ENCODE results near the gene PAPOLB. TPM values are rescaled to one million over a fixed set of nuclear protein-coding genes. Genes with fewer than 3 reads are reported as not detected.

Gene PAPOLB
- total and polyA plus RNA-seq, 2 of the 4 experiments (the other 2 are of a cell fraction) = under 0.01 TPM; not detected in 1

GRCh38 chr7:4849390-4849789, 12.4 kb downstream of the PAPOLB start:
- no peak overlapping the region for H4K8ac ChIP-seq (ENCODE audit: low read depth in 2 of 2, low read length in 2 of 2)
- H3K79me1 ChIP-seq (ENCODE audit: low read depth in 1 of 2, low read length in 2 of 2) = no peaks in the 10 kb centered on the region
- H3K9me3 ChIP-seq (ENCODE audit: control insufficient read depth, insufficient read depth, low read length) = peaks cover 4% of the 10 kb centered on the region
- no peak overlapping the region for H2AK9ac ChIP-seq (replicated peaks; ENCODE audit: low read depth, low read length, poor library complexity)
- H3K56ac ChIP-seq (ENCODE audit: extremely low read depth, insufficient read depth, low read length) = no peak overlapping the region
- no peak overlapping the region for H3K4me3 ChIP-seq (ENCODE audit: insufficient read depth, low read depth, low read length)
- H4K20me1 ChIP-seq (ENCODE audit: insufficient read depth, low read length) = no peaks in the 10 kb centered on the region
- ChIA-PET CTCF (interaction anchor here (0.7 to 0.9 kb wide), 2 partner anchors 125 to 236 kb away, joined by 3 read pairs; no protein-coding TSS in a partner anchor), POLR2A (ENCODE audit: unreplicated experiment) (no interaction called here)
- no peak overlapping the region for H2BK15ac ChIP-seq (ENCODE audit: low read depth, low read length)
- in situ Hi-C loops (cut with MboI; ENCODE audit: low sequenced_read_pairs) (no loop called here), intact Hi-C loops (cut with micrococcal nuclease) (loop anchor here (5.0 kb wide), 1 partner anchor 123 kb away; no protein-coding TSS in a partner anchor), dilution Hi-C loops (cut with HindIII; ENCODE audit: low sequenced_read_pairs, unreplicated experiment) (no loop called here)
- H3K27ac ChIP-seq (ENCODE audit: insufficient read depth, low read length) = no peak overlapping the region
- H3K18ac ChIP-seq (ENCODE audit: low read depth, low read length) = no peak overlapping the region
- no peak overlapping the region for H2BK5ac ChIP-seq (ENCODE audit: low read depth, low read length, poor library complexity, severe bottlenecking)
- no peak overlapping the region for H2BK120ac ChIP-seq (ENCODE audit: low read depth, low read length)
- DNase-seq (peak; percentile 26), ATAC-seq (ENCODE audit: low read depth) (peak; percentile 42)
- H4K5ac ChIP-seq (ENCODE audit: low read depth, low read length) = no peak overlapping the region
- H3K9me1 ChIP-seq (ENCODE audit: insufficient read depth, low read length) = no peaks in the 10 kb centered on the region
- H3K4ac ChIP-seq (ENCODE audit: low read depth, low read length) = no peak overlapping the region
- 0% methylated on average over 1 of the region's 4 CpGs; no CpG with 5 or more reads in 1 of the 2 experiments for WGBS, 2 experiments (ENCODE audit: extremely low coverage in 2 of 2, insufficient read length in 1 of 2)
- no peak overlapping the region for H3K23ac ChIP-seq (ENCODE audit: low read depth, low read length)
- no peaks in the 10 kb centered on the region; the same call in 1 of the 2 replicates for H3K27me3 ChIP-seq (ENCODE audit: control insufficient read depth, insufficient read depth, low read length)
- H3K9ac ChIP-seq (ENCODE audit: low read depth, low read length) = no peak overlapping the region
- no TSS peak for BruUV-seq (replicated peaks)
- peaks cover 2% of the 10 kb centered on the region; the same call in 1 of the 2 replicates for H3K4me1 ChIP-seq (ENCODE audit: control insufficient read depth, insufficient read depth, low read length)
- no peak overlapping the region for H2BK20ac ChIP-seq (ENCODE audit: low read depth, low read length)
- no peaks in the 10 kb centered on the region for H3K36me3 ChIP-seq (ENCODE audit: control insufficient read depth, insufficient read depth, low read length)
- no peak overlapping the region for H3K14ac ChIP-seq (replicated peaks; ENCODE audit: low read depth, low read length)
- H2AK5ac ChIP-seq (ENCODE audit: low read depth, low read length) = no peak overlapping the region
- TF ChIP-seq USF2 (IDR thresholded peaks at IDR 0.05; ENCODE audit: low read depth, low read length) = no peak
- TF ChIP-seq CTCF (conservative IDR thresholded peaks at IDR 0.05; ENCODE audit: low read depth, low read length) = peak; percentile 24; the same call in 1 of the 2 replicates
- no peak for TF ChIP-seq CHD1 (IDR thresholded peaks at IDR 0.05; ENCODE audit: low read depth, low read length)
- TF ChIP-seq CEBPB (IDR thresholded peaks at IDR 0.05; ENCODE audit: low read depth, low read length) = no peak
- TF ChIP-seq SMC3 (IDR thresholded peaks at IDR 0.05; ENCODE audit: low read depth, low read length) = peak; percentile 17; the same call in 1 of the 2 replicates
- peak; percentile 29 for TF ChIP-seq RAD21 (IDR thresholded peaks at IDR 0.05; ENCODE audit: low read length)
- no peak for TF ChIP-seq FOS (IDR thresholded peaks at IDR 0.05; ENCODE audit: low read depth, low read length)
- no peak for TF ChIP-seq RFX5 (IDR thresholded peaks at IDR 0.05; ENCODE audit: low read depth, low read length)
- no peak for TF ChIP-seq ELK1 (IDR thresholded peaks at IDR 0.05; ENCODE audit: borderline replicate concordance, low read depth, low read length)
- TF ChIP-seq POLR2A (IDR thresholded peaks at IDR 0.05; ENCODE audit: low read depth, low read length) = no peak
- H4K91ac ChIP-seq (ENCODE audit: insufficient read depth, low read depth, low read length) = no peak overlapping the region
- H2AFZ ChIP-seq (replicated peaks; ENCODE audit: low read length, poor library complexity) = no peak overlapping the region
- H3K4me2 ChIP-seq (ENCODE audit: low read depth, low read length) = no peak overlapping the region
